Epithelial cell of esophagus (primary cell): ENCODE results near the gene FTCDNL1.
A peak's percentile ranks its signal among the peaks of the same experiment; 100 is the strongest.

ENCODE experiments used
- DNase-seq: peaks from one replicate; pipeline ENCODE4 v3.0.0; 2010; ENCODE audit warnings: low read depth
- H3K4me3 ChIP-seq: 2 replicates; pipeline ENCODE4 v1.5.1; 2011; ENCODE audit warnings: mild to moderate bottlenecking, low read length, control low read depth
- TF ChIP-seq, protein P1 (sequence below): IDR thresholded peaks from 2 replicates; pipeline ENCODE4 v1.5.1; 2011; ENCODE audit warnings: low read depth, mild to moderate bottlenecking, low read length, control low read depth, inconsistent platforms; ENCODE audit not compliant: insufficient read depth; ENCODE audit errors: missing control alignments

The FTCDNL1 gene

DNA sequence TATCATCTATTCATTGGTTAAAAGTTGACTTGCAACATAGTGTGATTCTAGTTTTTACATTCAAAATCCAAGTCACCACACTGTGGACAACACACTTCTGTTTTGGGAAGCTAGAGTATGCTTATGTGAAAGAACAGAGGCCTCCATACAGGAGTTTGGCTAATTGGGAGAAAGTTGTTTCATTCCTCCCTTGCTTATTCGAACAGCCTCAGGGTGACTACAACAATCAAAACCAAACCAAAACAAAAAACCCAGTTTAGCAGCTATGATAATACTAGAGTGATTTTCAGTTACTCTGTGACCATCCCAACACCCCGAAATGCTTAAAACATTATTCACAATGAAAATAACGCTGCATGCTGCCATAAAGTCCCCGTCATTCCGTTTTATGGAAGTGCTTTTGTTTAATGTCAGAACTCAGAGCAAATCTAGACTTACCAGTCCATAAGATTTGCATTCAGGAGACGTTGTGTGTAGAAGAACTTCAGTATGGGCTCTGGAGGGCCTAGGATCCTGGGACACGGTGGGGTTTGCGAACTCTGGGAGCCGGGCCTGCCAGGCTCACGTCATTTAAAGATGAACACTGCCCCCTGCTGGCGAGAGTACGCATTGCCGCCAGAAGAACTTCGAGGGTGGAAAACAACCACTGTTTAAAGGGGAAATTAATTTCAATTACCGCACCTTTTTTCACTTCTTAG, 111.4 kb downstream of the FTCDNL1 start:
- peak; percentile 56 for DNase-seq
- H3K4me3 ChIP-seq: no peak overlapping the region
- TF ChIP-seq, protein P1, sequence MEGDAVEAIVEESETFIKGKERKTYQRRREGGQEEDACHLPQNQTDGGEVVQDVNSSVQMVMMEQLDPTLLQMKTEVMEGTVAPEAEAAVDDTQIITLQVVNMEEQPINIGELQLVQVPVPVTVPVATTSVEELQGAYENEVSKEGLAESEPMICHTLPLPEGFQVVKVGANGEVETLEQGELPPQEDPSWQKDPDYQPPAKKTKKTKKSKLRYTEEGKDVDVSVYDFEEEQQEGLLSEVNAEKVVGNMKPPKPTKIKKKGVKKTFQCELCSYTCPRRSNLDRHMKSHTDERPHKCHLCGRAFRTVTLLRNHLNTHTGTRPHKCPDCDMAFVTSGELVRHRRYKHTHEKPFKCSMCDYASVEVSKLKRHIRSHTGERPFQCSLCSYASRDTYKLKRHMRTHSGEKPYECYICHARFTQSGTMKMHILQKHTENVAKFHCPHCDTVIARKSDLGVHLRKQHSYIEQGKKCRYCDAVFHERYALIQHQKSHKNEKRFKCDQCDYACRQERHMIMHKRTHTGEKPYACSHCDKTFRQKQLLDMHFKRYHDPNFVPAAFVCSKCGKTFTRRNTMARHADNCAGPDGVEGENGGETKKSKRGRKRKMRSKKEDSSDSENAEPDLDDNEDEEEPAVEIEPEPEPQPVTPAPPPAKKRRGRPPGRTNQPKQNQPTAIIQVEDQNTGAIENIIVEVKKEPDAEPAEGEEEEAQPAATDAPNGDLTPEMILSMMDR: peak; percentile 85

DNA sequence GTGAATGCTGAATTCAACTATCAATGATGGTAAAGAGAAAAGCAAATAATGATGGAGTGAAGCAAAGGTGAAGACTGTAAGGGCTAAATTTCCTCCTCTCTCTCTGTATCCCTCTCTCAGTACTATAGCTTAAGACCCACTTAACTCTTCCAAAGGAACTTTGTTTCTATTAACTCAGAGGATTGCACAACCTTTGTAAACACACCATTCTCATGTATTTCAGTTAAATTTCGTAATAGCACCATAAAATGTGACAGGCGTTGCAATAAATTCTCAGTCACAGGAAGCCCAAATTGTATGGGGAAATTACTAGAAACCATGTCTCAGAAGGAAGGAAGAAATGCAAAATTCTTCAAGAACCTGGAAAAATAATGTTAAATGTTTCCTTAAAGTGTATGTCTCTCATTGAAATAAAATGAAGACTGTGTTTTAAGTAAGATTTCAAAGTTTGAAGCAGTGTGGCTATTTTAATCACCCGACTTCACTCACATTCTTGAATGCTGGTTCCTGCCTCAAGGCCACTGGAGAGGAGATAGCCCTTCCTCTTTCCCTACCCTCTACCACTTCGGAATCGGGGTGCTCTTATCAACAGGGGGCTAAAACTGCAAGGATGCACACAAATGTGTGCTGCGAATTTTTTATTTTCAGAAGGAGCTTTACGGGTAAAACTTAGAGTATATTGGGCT, 112.1 kb downstream of the FTCDNL1 start:
- no peak overlapping the region for H3K4me3 ChIP-seq
- peak; percentile 33 for DNase-seq
- TF ChIP-seq, protein P1: no peak

DNA sequence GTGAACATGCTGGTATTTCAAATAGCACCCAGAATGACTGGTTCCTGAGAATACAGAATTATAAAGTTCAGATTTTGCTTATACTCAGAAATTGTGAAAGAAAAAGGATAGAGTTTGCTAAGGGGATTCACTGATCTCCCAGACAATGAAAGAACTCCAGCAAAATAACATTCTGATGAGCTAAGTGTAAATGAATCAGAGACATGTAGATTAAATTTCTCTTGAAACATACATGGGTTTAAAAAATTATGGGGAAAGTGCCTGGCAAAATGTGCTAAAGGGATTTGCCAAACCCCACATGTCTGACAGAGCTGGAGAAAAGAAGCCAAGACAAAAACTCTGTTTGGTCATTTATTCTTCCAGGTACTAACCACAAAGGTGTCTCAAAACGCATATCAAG, 116.3 kb downstream of the FTCDNL1 start:
- TF ChIP-seq, protein P1: no peak
- H3K4me3 ChIP-seq: no peak overlapping the region
- no peak for DNase-seq

DNA sequence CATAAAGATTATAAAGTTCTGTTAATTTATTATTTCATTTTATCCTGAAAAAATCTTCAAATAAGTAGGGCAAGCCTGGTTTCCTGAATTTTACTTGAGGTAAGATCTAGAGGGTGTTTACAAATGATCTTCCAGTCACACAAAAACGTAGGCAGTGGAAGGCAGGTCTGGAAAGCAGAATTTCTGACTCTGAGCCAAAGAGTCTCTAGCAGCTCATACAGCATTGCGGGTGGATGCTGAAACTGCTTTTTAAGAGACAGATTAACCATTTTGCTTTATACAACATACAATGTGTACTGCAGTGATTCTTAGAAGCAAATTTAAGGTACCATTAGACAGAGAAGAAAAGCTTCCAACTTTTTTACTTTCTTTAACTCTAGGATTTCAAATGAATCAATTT, 117.0 kb downstream of the FTCDNL1 start:
- TF ChIP-seq, protein P1: no peak
- H3K4me3 ChIP-seq: no peak overlapping the region
- DNase-seq: no peak

DNA sequence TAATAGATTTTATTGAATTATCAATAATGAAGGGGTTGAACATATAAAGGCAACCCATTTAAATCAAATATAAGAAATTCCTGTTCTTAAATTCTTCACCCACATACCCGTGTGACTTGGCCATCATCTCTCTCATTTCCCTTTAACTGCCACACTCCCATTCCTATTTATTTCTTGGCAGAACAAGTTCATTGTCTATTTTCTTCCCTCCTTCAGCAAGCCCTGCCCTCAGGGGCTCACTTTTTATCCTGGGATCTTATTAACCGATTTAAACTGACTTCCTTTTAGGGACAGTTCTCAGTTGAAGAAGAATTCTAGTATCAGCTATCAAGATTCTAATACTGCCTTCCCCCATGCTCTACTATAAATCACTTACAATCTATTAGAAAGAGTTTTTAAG, 123.2 kb downstream of the FTCDNL1 start:
- no peak for DNase-seq

DNA sequence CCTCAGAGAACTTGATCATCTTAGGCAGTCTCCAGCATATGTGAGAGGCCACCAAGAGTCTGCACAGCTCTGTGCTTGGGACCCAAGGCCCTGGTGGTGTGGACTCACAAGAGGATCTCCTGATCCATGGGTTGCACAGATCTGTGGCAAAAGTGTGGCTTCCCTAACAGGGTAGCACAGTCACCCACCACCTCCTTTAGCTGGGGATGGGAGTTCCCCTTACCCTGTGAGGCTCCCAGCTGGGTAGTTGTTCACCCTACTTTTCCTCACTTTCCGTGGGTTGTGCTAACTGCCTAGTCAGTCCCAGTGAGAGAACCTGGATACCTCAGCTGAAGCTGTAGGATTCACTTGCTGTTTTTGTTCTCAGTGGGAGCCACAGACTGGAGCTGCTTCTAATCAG, 123.7 kb downstream of the FTCDNL1 start:
- no peak overlapping the region for H3K4me3 ChIP-seq
- no peak for DNase-seq
- TF ChIP-seq, protein P1: no peak

More for the DNA sequence above, 123.2 kb downstream of the FTCDNL1 start:
- TF ChIP-seq, protein P1: no peak
- H3K4me3 ChIP-seq: no peak overlapping the region
